ENCODE measurements around the gene MIOX.

- TF ChIP-seq, protein P1, sequence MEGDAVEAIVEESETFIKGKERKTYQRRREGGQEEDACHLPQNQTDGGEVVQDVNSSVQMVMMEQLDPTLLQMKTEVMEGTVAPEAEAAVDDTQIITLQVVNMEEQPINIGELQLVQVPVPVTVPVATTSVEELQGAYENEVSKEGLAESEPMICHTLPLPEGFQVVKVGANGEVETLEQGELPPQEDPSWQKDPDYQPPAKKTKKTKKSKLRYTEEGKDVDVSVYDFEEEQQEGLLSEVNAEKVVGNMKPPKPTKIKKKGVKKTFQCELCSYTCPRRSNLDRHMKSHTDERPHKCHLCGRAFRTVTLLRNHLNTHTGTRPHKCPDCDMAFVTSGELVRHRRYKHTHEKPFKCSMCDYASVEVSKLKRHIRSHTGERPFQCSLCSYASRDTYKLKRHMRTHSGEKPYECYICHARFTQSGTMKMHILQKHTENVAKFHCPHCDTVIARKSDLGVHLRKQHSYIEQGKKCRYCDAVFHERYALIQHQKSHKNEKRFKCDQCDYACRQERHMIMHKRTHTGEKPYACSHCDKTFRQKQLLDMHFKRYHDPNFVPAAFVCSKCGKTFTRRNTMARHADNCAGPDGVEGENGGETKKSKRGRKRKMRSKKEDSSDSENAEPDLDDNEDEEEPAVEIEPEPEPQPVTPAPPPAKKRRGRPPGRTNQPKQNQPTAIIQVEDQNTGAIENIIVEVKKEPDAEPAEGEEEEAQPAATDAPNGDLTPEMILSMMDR (IDR thresholded peaks at IDR 0.05; ENCODE audit: poor library complexity, severe bottlenecking): no peak
- TF ChIP-seq, protein P2, sequence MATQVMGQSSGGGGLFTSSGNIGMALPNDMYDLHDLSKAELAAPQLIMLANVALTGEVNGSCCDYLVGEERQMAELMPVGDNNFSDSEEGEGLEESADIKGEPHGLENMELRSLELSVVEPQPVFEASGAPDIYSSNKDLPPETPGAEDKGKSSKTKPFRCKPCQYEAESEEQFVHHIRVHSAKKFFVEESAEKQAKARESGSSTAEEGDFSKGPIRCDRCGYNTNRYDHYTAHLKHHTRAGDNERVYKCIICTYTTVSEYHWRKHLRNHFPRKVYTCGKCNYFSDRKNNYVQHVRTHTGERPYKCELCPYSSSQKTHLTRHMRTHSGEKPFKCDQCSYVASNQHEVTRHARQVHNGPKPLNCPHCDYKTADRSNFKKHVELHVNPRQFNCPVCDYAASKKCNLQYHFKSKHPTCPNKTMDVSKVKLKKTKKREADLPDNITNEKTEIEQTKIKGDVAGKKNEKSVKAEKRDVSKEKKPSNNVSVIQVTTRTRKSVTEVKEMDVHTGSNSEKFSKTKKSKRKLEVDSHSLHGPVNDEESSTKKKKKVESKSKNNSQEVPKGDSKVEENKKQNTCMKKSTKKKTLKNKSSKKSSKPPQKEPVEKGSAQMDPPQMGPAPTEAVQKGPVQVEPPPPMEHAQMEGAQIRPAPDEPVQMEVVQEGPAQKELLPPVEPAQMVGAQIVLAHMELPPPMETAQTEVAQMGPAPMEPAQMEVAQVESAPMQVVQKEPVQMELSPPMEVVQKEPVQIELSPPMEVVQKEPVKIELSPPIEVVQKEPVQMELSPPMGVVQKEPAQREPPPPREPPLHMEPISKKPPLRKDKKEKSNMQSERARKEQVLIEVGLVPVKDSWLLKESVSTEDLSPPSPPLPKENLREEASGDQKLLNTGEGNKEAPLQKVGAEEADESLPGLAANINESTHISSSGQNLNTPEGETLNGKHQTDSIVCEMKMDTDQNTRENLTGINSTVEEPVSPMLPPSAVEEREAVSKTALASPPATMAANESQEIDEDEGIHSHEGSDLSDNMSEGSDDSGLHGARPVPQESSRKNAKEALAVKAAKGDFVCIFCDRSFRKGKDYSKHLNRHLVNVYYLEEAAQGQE (IDR thresholded peaks at IDR 0.05; ENCODE audit: borderline replicate concordance): no peak
- TF ChIP-seq EP300 (conservative IDR thresholded peaks at IDR 0.05; ENCODE audit: poor library complexity, severe bottlenecking): no peak
- no peak for TF ChIP-seq POLR2AphosphoS5 (IDR thresholded peaks at IDR 0.05)
- no peak for TF ChIP-seq EZH2 (IDR thresholded peaks at IDR 0.05; ENCODE audit: borderline replicate concordance, insufficient read depth, low read length, poor library complexity, severe bottlenecking)
- TF ChIP-seq TAF1 (IDR thresholded peaks at IDR 0.05; ENCODE audit: low read depth): no peak
- no peak for TF ChIP-seq RAD21 (conservative IDR thresholded peaks at IDR 0.05)
- no peak for TF ChIP-seq MXI1 (conservative IDR thresholded peaks at IDR 0.05; ENCODE audit: poor library complexity, severe bottlenecking)
- no peak for TF ChIP-seq SMC3 (conservative IDR thresholded peaks at IDR 0.05; ENCODE audit: poor library complexity)
These were observed 3.1 kb upstream of the MIOX start for GRCh38 chr22:50483556-50483955.
